WI38 (cell line): ENCODE data around the gene BLVRA.
"Not testable (repeated sequence)": the region's sequence is repeated elsewhere in the genome, so short reads cannot be mapped to it uniquely, and the experiment has no call there.

Experiments
- H3K4me3 ChIP-seq: 2 replicates; pipeline ENCODE4 v1.5.1; 2011; ENCODE audit warnings: low read depth, mild to moderate bottlenecking, control low read depth, low read length
- CTCF ChIP-seq: IDR thresholded peaks from 2 replicates; pipeline ENCODE4 v1.5.1; 2012; ENCODE audit warnings: low read depth, mild to moderate bottlenecking, control low read depth, low read length

The BLVRA gene

GRCh38 chr7:43758029-43758821 lies at the start of gene BLVRA:
BLVRA (plus strand) TSS chr7:43758680; CDS start chr7:43771159, 12,479 bp downstream.
- H3K4me3 ChIP-seq: peak within 1 kb of the TSS; percentile 73
- TF ChIP-seq CTCF: no peak

GRCh38 chr7:43711503-43711902 lies 47.0 kb upstream of the BLVRA start:
- no peak overlapping the region for H3K4me3 ChIP-seq
- no peak for TF ChIP-seq CTCF

- H3K4me3 ChIP-seq: not testable (repeated sequence)
These were observed 42.5 kb upstream of the BLVRA start for GRCh38 chr7:43715966-43716365.

- H3K4me3 ChIP-seq: no peak overlapping the region
- TF ChIP-seq CTCF: no peak
These were observed 41.9 kb upstream of the BLVRA start for GRCh38 chr7:43716598-43716997.

- H3K4me3 ChIP-seq: no peak overlapping the region
- peak; percentile 17; the same call in 1 of the 2 replicates for TF ChIP-seq CTCF
These were observed 37.2 kb upstream of the BLVRA start for GRCh38 chr7:43721193-43721806.

GRCh38 chr7:43723007-43723341 lies 35.5 kb upstream of the BLVRA start:
- H3K4me3 ChIP-seq: no peak overlapping the region
- TF ChIP-seq CTCF: no peak

- TF ChIP-seq CTCF: no peak
- no peak overlapping the region for H3K4me3 ChIP-seq
These were observed 33.2 kb upstream of the BLVRA start for GRCh38 chr7:43725251-43725650.

- H3K4me3 ChIP-seq: no peak overlapping the region
- TF ChIP-seq CTCF: no peak
These were observed 32.0 kb upstream of the BLVRA start for GRCh38 chr7:43726466-43726865.
